ENCODE measurements around the gene PDE10A.

The PDE10A gene

GRCh38 chr6:165689699-165690098, 26.7 kb upstream of the PDE10A start:
- DNase-seq, result no peak
- H3K4me1 Mint-ChIP-seq, result no peaks in the 10 kb centered on the region
- H3K27me3 Mint-ChIP-seq, result no peaks in the 10 kb centered on the region
- H3K9me3 Mint-ChIP-seq, result no peaks in the 10 kb centered on the region
- CTCF ChIA-PET, result no interaction called here
- no peaks in the 10 kb centered on the region for H3K36me3 Mint-ChIP-seq
- no peak overlapping the region for H3K27ac Mint-ChIP-seq
- no peak overlapping the region for H3K4me3 Mint-ChIP-seq

- CTCF ChIA-PET, result no interaction called here
- H3K36me3 Mint-ChIP-seq, result no peaks in the 10 kb centered on the region
- H3K4me3 Mint-ChIP-seq, result no peak overlapping the region
- H3K27ac Mint-ChIP-seq, result no peak overlapping the region
- no peak for DNase-seq
- no peaks in the 10 kb centered on the region for H3K27me3 Mint-ChIP-seq
- H3K9me3 Mint-ChIP-seq, result no peaks in the 10 kb centered on the region
- no peaks in the 10 kb centered on the region for H3K4me1 Mint-ChIP-seq
Observed at GRCh38 chr6:165686596-165687365, 23.7 kb upstream of the PDE10A start.

DNA sequence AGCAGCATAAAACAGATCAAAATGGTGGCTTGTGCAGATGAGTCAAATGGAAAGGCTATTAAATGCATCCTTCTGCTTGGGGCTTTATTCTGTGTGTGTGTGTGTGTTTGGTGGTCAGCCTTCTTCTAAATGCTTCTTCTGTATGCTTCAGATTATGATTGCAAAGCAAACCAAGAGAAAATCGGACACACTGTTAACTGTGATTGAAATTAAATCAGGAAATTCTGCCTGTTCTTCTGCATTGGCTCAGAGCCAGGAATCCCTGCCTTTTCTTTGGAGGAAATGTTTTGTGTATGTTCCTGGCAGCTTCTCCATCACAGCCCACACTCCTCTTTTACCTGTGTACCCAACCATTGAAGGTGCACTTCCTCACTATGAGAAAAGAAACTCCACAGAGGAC, 22.3 kb upstream of the PDE10A start:
- CTCF ChIA-PET, result no interaction called here
- H3K4me3 Mint-ChIP-seq, result no peak overlapping the region
- no peaks in the 10 kb centered on the region for H3K36me3 Mint-ChIP-seq
- DNase-seq, result no peak
- H3K9me3 Mint-ChIP-seq, result no peaks in the 10 kb centered on the region
- no peaks in the 10 kb centered on the region for H3K4me1 Mint-ChIP-seq
- no peaks in the 10 kb centered on the region for H3K27me3 Mint-ChIP-seq
- H3K27ac Mint-ChIP-seq, result no peak overlapping the region

DNA sequence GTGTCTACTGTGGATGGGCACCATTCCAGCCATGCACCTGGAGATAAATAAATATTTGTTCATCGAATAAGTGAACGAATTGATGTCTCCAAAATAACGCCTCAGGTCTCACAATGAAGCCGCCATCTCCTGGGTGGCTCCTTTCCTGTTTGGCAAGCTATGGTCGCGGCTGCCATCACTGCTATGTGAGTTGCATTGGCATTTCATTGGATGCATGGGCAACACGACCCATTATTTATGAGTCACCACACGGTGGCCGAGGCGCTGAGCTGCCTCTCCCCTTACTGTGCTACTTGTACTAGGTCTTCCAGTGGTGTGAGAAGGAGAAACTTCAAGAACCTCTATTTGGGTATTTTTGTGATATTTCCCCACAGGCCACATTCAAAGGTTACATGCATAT, 21.3 kb upstream of the PDE10A start:
- CTCF ChIA-PET, result no interaction called here
- no peak overlapping the region for H3K4me3 Mint-ChIP-seq

DNA sequence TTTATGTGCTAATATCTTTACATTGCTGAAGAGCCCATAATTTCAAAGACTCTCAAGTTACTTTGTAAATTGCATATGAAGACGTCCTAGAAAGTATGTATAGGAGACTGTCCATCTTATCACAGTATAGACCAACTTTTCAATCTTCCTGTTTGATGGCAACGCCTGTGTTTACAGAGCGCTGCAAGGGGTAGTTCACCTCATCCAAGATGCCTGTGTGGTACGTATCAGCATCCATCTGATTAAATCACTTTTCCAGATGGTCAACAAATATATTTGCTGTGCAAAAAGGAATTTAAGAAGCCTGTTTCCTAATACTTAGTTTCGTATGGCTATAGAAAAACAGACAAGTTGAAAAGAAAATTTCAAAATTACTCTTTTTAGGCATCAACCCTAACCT, 17.9 kb upstream of the PDE10A start:
- H3K27ac Mint-ChIP-seq, result no peak overlapping the region
- H3K9me3 Mint-ChIP-seq, result peaks cover 9% of the 10 kb centered on the region
- H3K4me3 Mint-ChIP-seq, result no peak overlapping the region
- no peaks in the 10 kb centered on the region for H3K4me1 Mint-ChIP-seq
- H3K36me3 Mint-ChIP-seq, result no peaks in the 10 kb centered on the region
- CTCF ChIA-PET, result no interaction called here
- H3K27me3 Mint-ChIP-seq, result no peaks in the 10 kb centered on the region
- no peak for DNase-seq

More for the DNA sequence above, 21.3 kb upstream of the PDE10A start:
- no peak overlapping the region for H3K27ac Mint-ChIP-seq
- H3K27me3 Mint-ChIP-seq, result no peaks in the 10 kb centered on the region
- no peaks in the 10 kb centered on the region for H3K9me3 Mint-ChIP-seq
- no peak for DNase-seq
- H3K4me1 Mint-ChIP-seq, result no peaks in the 10 kb centered on the region
- H3K36me3 Mint-ChIP-seq, result no peaks in the 10 kb centered on the region

- Mint-ChIP-seq H3K4me3 (no peak overlapping the region), H3K9me3 (peaks cover 9% of the 10 kb centered on the region), H3K4me1 (no peaks in the 10 kb centered on the region), H3K27ac (no peak overlapping the region), H3K36me3 (no peaks in the 10 kb centered on the region), H3K27me3 (no peaks in the 10 kb centered on the region)
- DNase-seq, result no peak
- CTCF ChIA-PET, result no interaction called here
Observed at GRCh38 chr6:165679326-165679725, 16.3 kb upstream of the PDE10A start.

DNA sequence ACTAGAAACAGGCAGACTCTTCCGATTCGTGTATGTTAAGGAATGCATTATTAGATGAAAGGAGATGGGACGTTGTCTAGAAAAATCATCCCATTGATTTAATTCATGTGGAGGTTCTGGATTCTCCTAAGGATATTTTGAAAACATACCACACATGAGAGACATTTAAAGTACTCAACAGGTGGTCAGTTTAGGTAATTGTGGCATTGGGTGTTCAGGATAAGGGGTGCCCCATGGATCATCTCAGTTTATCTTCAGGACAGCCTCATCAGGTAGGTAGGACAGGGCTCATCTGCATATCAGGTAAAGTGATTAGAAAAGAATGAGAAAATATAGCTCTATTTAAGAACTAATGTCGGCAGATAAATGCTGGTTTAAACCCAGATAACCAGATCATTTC, 15.9 kb upstream of the PDE10A start:
- Mint-ChIP-seq H3K27me3 (no peaks in the 10 kb centered on the region), H3K36me3 (no peaks in the 10 kb centered on the region), H3K9me3 (peaks cover 9% of the 10 kb centered on the region), H3K4me1 (no peaks in the 10 kb centered on the region), H3K27ac (no peak overlapping the region), H3K4me3 (no peak overlapping the region)
- CTCF ChIA-PET, result no interaction called here
- DNase-seq, result no peak

GRCh38 chr6:165678429-165678828, 15.4 kb upstream of the PDE10A start:
- CTCF ChIA-PET, result no interaction called here
- DNase-seq, result no peak
- H3K4me1 Mint-ChIP-seq, result no peaks in the 10 kb centered on the region
- H3K27ac Mint-ChIP-seq, result no peak overlapping the region
- no peaks in the 10 kb centered on the region for H3K36me3 Mint-ChIP-seq
- no peak overlapping the region for H3K4me3 Mint-ChIP-seq
- no peaks in the 10 kb centered on the region for H3K27me3 Mint-ChIP-seq
- H3K9me3 Mint-ChIP-seq, result peaks cover 9% of the 10 kb centered on the region

DNA sequence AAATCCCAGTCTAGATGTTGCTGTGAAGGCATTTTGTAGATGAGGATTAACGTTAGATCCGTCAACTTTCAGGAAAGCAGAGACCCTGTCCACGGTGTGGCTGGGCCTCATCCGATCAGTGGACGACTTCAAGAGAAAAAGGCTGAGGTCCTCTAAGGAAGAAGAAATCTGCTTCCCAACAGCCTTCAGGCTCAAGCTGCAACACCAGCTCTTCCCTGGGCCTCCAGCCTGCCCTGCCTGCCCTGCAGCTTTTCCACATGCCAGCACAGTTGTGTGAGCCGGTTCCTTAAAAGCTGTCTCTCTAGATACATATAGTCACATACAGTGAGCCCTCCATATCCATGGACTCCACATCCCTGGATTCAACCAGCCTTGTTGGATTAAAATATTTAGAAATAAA, 14.1 kb upstream of the PDE10A start:
- H3K4me1 Mint-ChIP-seq, result no peaks in the 10 kb centered on the region
- H3K4me3 Mint-ChIP-seq, result no peak overlapping the region
- H3K36me3 Mint-ChIP-seq, result no peaks in the 10 kb centered on the region
- peaks cover 9% of the 10 kb centered on the region for H3K9me3 Mint-ChIP-seq
- no peak for DNase-seq
- no peak overlapping the region for H3K27ac Mint-ChIP-seq
- CTCF ChIA-PET, result no interaction called here
- no peaks in the 10 kb centered on the region for H3K27me3 Mint-ChIP-seq

- CTCF ChIA-PET, result no interaction called here
- no peaks in the 10 kb centered on the region for H3K36me3 Mint-ChIP-seq
- H3K9me3 Mint-ChIP-seq, result peaks cover 9% of the 10 kb centered on the region
- no peaks in the 10 kb centered on the region for H3K27me3 Mint-ChIP-seq
- no peaks in the 10 kb centered on the region for H3K4me1 Mint-ChIP-seq
- no peak for DNase-seq
- no peak overlapping the region for H3K4me3 Mint-ChIP-seq
- H3K27ac Mint-ChIP-seq, result no peak overlapping the region
Observed at GRCh38 chr6:165676435-165677068, 13.5 kb upstream of the PDE10A start.

- Mint-ChIP-seq H3K27me3 (no peaks in the 10 kb centered on the region), H3K9me3 (peaks cover 9% of the 10 kb centered on the region), H3K36me3 (no peaks in the 10 kb centered on the region), H3K4me1 (no peaks in the 10 kb centered on the region), H3K27ac (no peak overlapping the region), H3K4me3 (no peak overlapping the region)
- CTCF ChIA-PET, result no interaction called here
- no peak for DNase-seq
Observed at GRCh38 chr6:165675120-165675519, 12.1 kb upstream of the PDE10A start.

- DNase-seq, result no peak
- H3K4me1 Mint-ChIP-seq, result no peaks in the 10 kb centered on the region
- no peak overlapping the region for H3K27ac Mint-ChIP-seq
- H3K9me3 Mint-ChIP-seq, result peaks cover 9% of the 10 kb centered on the region
- peaks cover 3% of the 10 kb centered on the region for H3K27me3 Mint-ChIP-seq
- CTCF ChIA-PET, result no interaction called here
- no peaks in the 10 kb centered on the region for H3K36me3 Mint-ChIP-seq
- H3K4me3 Mint-ChIP-seq, result no peak overlapping the region
Observed at GRCh38 chr6:165674155-165675029, 11.4 kb upstream of the PDE10A start.

DNA sequence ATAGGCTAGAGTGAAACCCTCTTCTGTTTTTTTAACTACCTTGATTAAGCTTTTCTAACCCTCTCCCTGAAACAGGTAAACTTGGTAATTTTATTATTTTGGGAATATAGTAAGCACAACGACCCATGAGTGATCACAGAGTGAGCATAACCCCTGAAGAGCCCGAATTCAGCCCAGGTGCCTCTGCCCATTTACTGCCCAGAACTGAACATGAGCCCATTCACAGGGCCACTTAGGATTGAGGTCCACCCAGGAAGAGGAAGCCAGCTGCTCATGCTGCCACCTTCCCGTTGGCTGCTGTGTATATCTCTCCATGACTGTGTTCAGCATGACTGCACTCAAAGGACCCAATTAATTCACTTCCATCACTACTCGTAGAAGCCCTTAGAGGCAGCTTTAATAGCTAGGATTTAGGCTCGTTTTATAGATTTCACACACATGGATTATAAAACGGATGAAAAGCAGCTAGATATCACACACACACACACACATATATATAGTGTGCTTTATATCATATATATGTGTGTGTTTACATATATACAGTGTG, 8.3 kb upstream of the PDE10A start:
- Mint-ChIP-seq H3K27me3 (peaks cover 3% of the 10 kb centered on the region), H3K4me1 (no peaks in the 10 kb centered on the region), H3K4me3 (no peak overlapping the region), H3K36me3 (no peaks in the 10 kb centered on the region), H3K9me3 (no peaks in the 10 kb centered on the region), H3K27ac (no peak overlapping the region)
- DNase-seq, result no peak
- CTCF ChIA-PET, result no interaction called here

DNA sequence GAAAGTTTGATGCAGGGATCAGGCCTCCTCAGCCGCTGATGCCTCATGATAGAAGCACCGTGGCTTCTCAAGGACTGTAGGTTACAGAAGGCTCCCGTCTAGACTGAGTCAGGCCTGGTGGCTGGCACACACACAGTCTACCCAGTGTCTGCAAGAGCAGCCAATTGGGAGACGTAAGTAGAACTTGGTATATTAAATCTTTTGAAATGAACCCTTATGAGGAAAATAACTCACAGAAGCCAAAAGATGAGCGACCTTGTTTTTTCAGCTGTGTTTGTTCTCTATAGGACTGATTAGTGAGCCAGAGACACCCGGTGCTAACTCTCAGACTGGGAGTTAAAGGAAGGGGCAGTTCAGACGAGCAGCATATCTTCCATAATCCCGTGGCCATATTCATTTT, 5.9 kb upstream of the PDE10A start:
- Mint-ChIP-seq H3K4me1 (peaks cover 3% of the 10 kb centered on the region), H3K27ac (no peak overlapping the region), H3K27me3 (peaks cover 20% of the 10 kb centered on the region), H3K4me3 (no peak overlapping the region), H3K9me3 (no peaks in the 10 kb centered on the region), H3K36me3 (no peaks in the 10 kb centered on the region)
- DNase-seq, result no peak
- CTCF ChIA-PET, result no interaction called here

DNA sequence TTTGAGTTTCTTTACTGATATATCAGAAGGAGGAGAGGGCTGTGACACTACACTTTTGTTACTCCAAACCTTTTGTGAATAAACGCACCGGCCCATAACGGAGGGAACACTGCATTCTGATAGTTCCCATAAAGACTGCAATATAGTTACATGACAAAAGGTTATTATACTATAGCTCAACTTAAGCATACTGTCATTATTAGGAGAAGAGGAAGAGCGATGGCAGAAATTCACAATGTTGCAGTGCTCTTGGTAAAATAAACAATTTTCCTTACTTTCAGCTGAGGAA, 2.3 kb upstream of the PDE10A start:
- Mint-ChIP-seq H3K27me3 (peaks cover 54% of the 10 kb centered on the region), H3K36me3 (no peaks in the 10 kb centered on the region)

More for the DNA sequence above, 2.3 kb upstream of the PDE10A start:
- H3K9me3 Mint-ChIP-seq, result no peaks in the 10 kb centered on the region
- no peak overlapping the region for H3K4me3 Mint-ChIP-seq
- H3K27ac Mint-ChIP-seq, result no peak overlapping the region
- DNase-seq, result no peak
- H3K4me1 Mint-ChIP-seq, result peaks cover 5% of the 10 kb centered on the region
- CTCF ChIA-PET, result no interaction called here

Measured in activated naive CD4-positive, alpha-beta T cell treated with anti-CD3 and anti-CD28 coated beads, Interleukin-2, amount 10 ng/mL, durations not matched to agents 7 days and 5 days (primary cell).